HepG2 (cell line): ENCODE data around the gene NFIC. TPM values are rescaled to one million over a fixed set of nuclear protein-coding genes. Genes with fewer than 3 reads are reported as not detected.

Experiments used
- ATF7 ChIP-seq, 2 experiments: fragments of 450-650 bp in 1 of 2; sonication (generic) in 1 of 2; formaldehyde crosslinking in 1 of 2; IDR thresholded peaks; 2 replicates each; pipeline versions ENCODE4 v1.4.0 to v1.6.1; 2016 to 2020; ENCODE audit warnings: antibody characterized with exemption in 1 of 2, mild to moderate bottlenecking in 1 of 2, missing genetic modification reagents in 1 of 2
- PHF8 ChIP-seq: sonication (generic); formaldehyde crosslinking; IDR thresholded peaks from 2 replicates; pipeline ENCODE4 v1.5.0; 2020; ENCODE audit warnings: missing genetic modification reagents
- PPARG ChIP-seq: conservative IDR thresholded peaks from 2 replicates; pipeline ENCODE4 v1.6.1; 2016; ENCODE audit warnings: missing biosample characterization, missing genetic modification reagents
- ZFAT ChIP-seq: sonication (generic); formaldehyde crosslinking; conservative IDR thresholded peaks from 2 replicates; pipeline ENCODE4 v1.8.1; 2023; ENCODE audit warnings: missing genetic modification reagents, inconsistent platforms
- ZNF75D ChIP-seq: sonication (generic); formaldehyde crosslinking; IDR thresholded peaks from 2 replicates; pipeline ENCODE4 v1.8.1; 2023; ENCODE audit warnings: missing genetic modification reagents, mild to moderate bottlenecking, borderline replicate concordance
- ZSCAN9 ChIP-seq: IDR thresholded peaks from 2 replicates; pipeline ENCODE4 v1.6.1; 2016; ENCODE audit warnings: borderline replicate concordance
- polyA plus RNA-seq, 8 experiments: library from polyadenylated mRNA; depleted of rRNA in 3 of 8; stranded (reverse) in 7 of 8; unstranded in 1 of 8; fragments of >200 nt; fragmentation: Illumina TruSeq in 4 of 8; extraction: Trizol in 4 of 8; gene quantifications; 2 replicates each; pipeline versions ENCODE4 v1.2.1 to v1.2.3, GENCODE V29; 2011 to 2016; ENCODE audit warnings: low read depth in 4 of 8, missing spikeins in 1 of 8, mixed read lengths in 1 of 8; ENCODE audit not compliant: insufficient read depth in 1 of 8
- total RNA-seq, 5 experiments: library from RNA; depleted of rRNA; stranded (reverse); fragments of >200 nt; fragmentation: Illumina TruSeq; extraction: Trizol; gene quantifications; 2 replicates each; pipeline ENCODE4 v1.2.3, GENCODE V29; 2016; ENCODE audit warnings: low read depth in 1 of 5
- TF ChIP-seq, protein P1 (sequence below): IDR thresholded peaks from 2 replicates; pipeline ENCODE4 v1.6.1; 2016; ENCODE audit warnings: low read depth, missing genetic modification reagents, missing compliant biosample characterization
- TF ChIP-seq, protein P2 (sequence below), 2 experiments: sonication (generic) in 1 of 2; formaldehyde crosslinking in 1 of 2; IDR thresholded peaks; 2 replicates each; pipeline versions ENCODE4 v1.5.1 to v1.6.1; 2011 to 2020; ENCODE audit warnings: borderline replicate concordance in 1 of 2, low read depth in 1 of 2, low read length in 1 of 2, mild to moderate bottlenecking in 1 of 2, missing genetic modification reagents in 1 of 2, moderate library complexity in 1 of 2
- TF ChIP-seq, protein P3 (sequence below): sonication (generic); formaldehyde crosslinking; IDR thresholded peaks from 2 replicates; pipeline ENCODE4 v1.4.0; 2020; ENCODE audit warnings: missing genetic modification reagents
- TF ChIP-seq, protein P4 (sequence below): sonication (generic); formaldehyde crosslinking; IDR thresholded peaks from 2 replicates; pipeline ENCODE4; 2020; ENCODE audit warnings: missing genetic modification reagents, mild to moderate bottlenecking, borderline replicate concordance
- TF ChIP-seq, protein P5 (sequence below): sonication (generic); formaldehyde crosslinking; IDR thresholded peaks from 2 replicates; pipeline ENCODE4 v1.4.0; 2020; ENCODE audit warnings: missing genetic modification reagents, borderline replicate concordance

The NFIC gene
- total and polyA plus RNA-seq, 2 of the 13 experiments (the other 11 are each of a cell fraction or from before 2014, with no cell fraction given), result 1.3 to 2.5 TPM

DNA sequence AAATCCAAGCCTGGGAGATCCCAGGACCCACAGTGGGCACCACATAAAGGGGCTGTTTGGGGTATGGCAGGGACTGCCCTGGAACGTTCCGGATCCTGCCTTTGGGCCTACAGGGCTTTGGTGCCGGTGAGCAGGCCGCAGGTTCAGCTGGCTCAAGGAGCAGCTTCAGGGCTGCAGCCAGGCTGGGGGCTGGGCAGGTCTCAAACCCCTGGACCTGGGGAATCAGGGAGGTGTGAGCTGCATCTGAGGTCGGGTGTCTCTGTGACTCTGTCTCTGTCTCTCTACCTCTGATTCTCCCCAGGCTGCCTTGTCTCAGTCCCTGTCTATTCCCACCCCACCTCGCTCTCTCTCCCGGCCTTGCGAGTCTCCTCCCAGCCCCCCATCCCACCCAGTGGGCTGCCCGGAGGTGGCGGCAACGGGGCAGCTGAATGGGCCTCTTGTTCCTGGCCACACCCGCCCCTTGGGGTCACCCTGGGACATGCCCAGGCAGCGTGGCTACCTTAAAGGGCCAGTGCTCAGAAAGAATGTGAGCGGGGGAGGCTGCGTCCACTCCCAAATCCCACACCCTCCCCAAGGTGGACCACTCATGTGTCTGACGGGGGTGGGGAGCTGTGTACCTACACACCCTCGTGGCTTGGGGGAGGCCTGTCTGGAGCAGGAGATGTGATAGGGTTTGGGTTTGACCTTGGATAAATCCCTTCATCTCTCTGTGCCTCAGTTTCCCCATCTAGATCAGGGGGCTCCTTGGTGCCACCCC is 31.1 kb downstream of the NFIC start (continued):
- TF ChIP-seq, protein P1, sequence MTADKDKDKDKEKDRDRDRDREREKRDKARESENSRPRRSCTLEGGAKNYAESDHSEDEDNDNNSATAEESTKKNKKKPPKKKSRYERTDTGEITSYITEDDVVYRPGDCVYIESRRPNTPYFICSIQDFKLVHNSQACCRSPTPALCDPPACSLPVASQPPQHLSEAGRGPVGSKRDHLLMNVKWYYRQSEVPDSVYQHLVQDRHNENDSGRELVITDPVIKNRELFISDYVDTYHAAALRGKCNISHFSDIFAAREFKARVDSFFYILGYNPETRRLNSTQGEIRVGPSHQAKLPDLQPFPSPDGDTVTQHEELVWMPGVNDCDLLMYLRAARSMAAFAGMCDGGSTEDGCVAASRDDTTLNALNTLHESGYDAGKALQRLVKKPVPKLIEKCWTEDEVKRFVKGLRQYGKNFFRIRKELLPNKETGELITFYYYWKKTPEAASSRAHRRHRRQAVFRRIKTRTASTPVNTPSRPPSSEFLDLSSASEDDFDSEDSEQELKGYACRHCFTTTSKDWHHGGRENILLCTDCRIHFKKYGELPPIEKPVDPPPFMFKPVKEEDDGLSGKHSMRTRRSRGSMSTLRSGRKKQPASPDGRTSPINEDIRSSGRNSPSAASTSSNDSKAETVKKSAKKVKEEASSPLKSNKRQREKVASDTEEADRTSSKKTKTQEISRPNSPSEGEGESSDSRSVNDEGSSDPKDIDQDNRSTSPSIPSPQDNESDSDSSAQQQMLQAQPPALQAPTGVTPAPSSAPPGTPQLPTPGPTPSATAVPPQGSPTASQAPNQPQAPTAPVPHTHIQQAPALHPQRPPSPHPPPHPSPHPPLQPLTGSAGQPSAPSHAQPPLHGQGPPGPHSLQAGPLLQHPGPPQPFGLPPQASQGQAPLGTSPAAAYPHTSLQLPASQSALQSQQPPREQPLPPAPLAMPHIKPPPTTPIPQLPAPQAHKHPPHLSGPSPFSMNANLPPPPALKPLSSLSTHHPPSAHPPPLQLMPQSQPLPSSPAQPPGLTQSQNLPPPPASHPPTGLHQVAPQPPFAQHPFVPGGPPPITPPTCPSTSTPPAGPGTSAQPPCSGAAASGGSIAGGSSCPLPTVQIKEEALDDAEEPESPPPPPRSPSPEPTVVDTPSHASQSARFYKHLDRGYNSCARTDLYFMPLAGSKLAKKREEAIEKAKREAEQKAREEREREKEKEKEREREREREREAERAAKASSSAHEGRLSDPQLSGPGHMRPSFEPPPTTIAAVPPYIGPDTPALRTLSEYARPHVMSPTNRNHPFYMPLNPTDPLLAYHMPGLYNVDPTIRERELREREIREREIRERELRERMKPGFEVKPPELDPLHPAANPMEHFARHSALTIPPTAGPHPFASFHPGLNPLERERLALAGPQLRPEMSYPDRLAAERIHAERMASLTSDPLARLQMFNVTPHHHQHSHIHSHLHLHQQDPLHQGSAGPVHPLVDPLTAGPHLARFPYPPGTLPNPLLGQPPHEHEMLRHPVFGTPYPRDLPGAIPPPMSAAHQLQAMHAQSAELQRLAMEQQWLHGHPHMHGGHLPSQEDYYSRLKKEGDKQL (CRISPR knock-in tag), result no peak
- TF ChIP-seq, protein P2, sequence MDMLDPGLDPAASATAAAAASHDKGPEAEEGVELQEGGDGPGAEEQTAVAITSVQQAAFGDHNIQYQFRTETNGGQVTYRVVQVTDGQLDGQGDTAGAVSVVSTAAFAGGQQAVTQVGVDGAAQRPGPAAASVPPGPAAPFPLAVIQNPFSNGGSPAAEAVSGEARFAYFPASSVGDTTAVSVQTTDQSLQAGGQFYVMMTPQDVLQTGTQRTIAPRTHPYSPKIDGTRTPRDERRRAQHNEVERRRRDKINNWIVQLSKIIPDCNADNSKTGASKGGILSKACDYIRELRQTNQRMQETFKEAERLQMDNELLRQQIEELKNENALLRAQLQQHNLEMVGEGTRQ (IDR thresholded peaks at IDR 0.05; ENCODE audit: low read depth, low read length), result no peak
- TF ChIP-seq, protein P2 (CRISPR knock-in tag; IDR thresholded peaks at IDR 0.05; ENCODE audit: borderline replicate concordance), result no peak
- TF ChIP-seq ZFAT (CRISPR knock-in tag) (no peak), ATF7 (IDR thresholded peaks at IDR 0.05) (no peak), ATF7 (CRISPR knock-in tag; IDR thresholded peaks at IDR 0.05) (no peak), ZSCAN9 (no peak), ZNF75D (CRISPR knock-in tag) (no peak), PHF8 (peak; percentile 48; the same call in 1 of the 2 replicates), PPARG (0 out of 2 replicates have a peak, but pooled peaks have one; percentile 12)
- TF ChIP-seq, protein P3, sequence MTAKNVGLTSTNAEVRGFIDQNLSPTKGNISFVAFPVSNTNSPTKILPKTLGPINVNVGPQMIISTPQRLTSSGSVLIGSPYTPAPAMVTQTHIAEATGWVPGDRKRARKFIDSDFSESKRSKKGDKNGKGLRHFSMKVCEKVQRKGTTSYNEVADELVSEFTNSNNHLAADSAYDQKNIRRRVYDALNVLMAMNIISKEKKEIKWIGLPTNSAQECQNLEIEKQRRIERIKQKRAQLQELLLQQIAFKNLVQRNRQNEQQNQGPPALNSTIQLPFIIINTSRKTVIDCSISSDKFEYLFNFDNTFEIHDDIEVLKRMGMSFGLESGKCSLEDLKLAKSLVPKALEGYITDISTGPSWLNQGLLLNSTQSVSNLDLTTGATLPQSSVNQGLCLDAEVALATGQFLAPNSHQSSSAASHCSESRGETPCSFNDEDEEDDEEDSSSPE (CRISPR knock-in tag), result peak; percentile 42; the same call in 1 of the 2 replicates
- TF ChIP-seq, protein P4, sequence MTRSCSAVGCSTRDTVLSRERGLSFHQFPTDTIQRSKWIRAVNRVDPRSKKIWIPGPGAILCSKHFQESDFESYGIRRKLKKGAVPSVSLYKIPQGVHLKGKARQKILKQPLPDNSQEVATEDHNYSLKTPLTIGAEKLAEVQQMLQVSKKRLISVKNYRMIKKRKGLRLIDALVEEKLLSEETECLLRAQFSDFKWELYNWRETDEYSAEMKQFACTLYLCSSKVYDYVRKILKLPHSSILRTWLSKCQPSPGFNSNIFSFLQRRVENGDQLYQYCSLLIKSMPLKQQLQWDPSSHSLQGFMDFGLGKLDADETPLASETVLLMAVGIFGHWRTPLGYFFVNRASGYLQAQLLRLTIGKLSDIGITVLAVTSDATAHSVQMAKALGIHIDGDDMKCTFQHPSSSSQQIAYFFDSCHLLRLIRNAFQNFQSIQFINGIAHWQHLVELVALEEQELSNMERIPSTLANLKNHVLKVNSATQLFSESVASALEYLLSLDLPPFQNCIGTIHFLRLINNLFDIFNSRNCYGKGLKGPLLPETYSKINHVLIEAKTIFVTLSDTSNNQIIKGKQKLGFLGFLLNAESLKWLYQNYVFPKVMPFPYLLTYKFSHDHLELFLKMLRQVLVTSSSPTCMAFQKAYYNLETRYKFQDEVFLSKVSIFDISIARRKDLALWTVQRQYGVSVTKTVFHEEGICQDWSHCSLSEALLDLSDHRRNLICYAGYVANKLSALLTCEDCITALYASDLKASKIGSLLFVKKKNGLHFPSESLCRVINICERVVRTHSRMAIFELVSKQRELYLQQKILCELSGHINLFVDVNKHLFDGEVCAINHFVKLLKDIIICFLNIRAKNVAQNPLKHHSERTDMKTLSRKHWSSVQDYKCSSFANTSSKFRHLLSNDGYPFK (CRISPR knock-in tag), result 0 out of 2 replicates have a peak, but pooled peaks have one; percentile 36
- TF ChIP-seq, protein P5, sequence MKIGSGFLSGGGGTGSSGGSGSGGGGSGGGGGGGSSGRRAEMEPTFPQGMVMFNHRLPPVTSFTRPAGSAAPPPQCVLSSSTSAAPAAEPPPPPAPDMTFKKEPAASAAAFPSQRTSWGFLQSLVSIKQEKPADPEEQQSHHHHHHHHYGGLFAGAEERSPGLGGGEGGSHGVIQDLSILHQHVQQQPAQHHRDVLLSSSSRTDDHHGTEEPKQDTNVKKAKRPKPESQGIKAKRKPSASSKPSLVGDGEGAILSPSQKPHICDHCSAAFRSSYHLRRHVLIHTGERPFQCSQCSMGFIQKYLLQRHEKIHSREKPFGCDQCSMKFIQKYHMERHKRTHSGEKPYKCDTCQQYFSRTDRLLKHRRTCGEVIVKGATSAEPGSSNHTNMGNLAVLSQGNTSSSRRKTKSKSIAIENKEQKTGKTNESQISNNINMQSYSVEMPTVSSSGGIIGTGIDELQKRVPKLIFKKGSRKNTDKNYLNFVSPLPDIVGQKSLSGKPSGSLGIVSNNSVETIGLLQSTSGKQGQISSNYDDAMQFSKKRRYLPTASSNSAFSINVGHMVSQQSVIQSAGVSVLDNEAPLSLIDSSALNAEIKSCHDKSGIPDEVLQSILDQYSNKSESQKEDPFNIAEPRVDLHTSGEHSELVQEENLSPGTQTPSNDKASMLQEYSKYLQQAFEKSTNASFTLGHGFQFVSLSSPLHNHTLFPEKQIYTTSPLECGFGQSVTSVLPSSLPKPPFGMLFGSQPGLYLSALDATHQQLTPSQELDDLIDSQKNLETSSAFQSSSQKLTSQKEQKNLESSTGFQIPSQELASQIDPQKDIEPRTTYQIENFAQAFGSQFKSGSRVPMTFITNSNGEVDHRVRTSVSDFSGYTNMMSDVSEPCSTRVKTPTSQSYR (CRISPR knock-in tag), result peak; percentile 88
